Cardiac fibroblast (primary cell): ENCODE measurements around the gene TULP3.

Source experiments
- DNase-seq, 2 donors: peaks; one replicate each; pipeline versions ENCODE4 v3.0.0 to v3.0.0-alpha.2; 2010; ENCODE audit warnings: low read depth in 2 of 2
- H3K4me3 ChIP-seq, 2 donors: replicated peaks in 1 of 2; 1 replicate in 1 of 2; 2 replicates in 1 of 2; pipeline ENCODE4 v1.5.1; 2011; ENCODE audit warnings: low read depth in 2 of 2, low read length in 2 of 2, mild to moderate bottlenecking in 2 of 2, moderate library complexity in 1 of 2
- TF ChIP-seq, protein P1 (sequence below): IDR thresholded peaks from one replicate; pipeline ENCODE4 v1.5.1; 2011; ENCODE audit warnings: low read depth, mild to moderate bottlenecking, low read length, inconsistent platforms

Gene TULP3

DNA sequence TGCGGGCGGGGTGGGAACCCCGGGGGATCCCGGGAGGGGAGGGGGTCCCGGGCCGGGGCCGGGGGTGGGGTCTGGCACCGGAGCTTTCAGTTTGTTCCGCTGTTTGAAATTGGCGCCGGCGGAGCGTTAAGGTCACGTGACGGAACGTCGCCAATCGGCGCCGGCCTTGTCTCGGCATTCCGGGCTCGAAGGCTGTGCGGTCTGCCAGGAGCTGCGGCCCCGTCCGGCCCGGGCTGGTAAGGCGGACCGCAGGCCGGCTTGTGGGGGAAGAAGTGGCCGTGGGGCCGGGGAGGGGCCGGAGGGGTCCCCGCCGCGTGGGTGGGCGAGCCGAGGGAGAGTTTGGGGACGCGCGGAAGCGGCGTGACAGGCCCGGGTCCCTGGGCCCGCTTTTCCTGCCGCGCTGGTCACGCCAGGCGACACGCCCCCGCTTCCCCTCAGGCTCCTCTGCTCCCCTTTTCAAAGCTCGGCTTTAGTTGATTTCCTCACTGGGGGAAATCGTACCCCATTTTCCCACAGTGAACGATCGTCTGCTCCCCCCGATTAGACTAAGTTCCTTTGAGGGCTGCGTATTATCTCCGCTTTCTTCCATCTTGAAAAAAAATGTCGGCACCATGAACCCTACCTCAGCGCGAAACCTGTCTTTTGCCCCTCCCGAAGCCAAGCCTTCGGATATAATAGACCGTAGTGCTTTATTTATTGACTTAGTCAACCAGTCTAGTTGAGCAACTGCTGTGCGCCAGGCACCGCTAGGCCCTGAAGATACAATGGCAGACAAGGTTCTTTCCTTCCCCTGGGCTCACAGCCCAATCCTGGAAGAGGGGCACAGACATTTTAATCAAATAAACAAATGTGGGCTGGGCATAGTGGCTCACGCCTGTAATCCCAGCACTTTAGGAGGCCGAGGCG, 13.4 kb upstream of the TULP3 start, which contains the start of the genes FOXM1 and RHNO1:
Gene FOXM1 (minus strand): TSS at position 128 of the 906 bp plus-strand sequence. CDS start 2,696 bp downstream, outside the sequence.
Gene RHNO1 (plus strand): TSS at position 177 of the 906 bp plus-strand sequence. CDS start 8,144 bp downstream, outside the sequence.
- peak within 1 kb of the TSS; percentile 74 to 88 for H3K4me3 ChIP-seq
- TF ChIP-seq, protein P1, sequence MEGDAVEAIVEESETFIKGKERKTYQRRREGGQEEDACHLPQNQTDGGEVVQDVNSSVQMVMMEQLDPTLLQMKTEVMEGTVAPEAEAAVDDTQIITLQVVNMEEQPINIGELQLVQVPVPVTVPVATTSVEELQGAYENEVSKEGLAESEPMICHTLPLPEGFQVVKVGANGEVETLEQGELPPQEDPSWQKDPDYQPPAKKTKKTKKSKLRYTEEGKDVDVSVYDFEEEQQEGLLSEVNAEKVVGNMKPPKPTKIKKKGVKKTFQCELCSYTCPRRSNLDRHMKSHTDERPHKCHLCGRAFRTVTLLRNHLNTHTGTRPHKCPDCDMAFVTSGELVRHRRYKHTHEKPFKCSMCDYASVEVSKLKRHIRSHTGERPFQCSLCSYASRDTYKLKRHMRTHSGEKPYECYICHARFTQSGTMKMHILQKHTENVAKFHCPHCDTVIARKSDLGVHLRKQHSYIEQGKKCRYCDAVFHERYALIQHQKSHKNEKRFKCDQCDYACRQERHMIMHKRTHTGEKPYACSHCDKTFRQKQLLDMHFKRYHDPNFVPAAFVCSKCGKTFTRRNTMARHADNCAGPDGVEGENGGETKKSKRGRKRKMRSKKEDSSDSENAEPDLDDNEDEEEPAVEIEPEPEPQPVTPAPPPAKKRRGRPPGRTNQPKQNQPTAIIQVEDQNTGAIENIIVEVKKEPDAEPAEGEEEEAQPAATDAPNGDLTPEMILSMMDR = no peak
- peak; percentile 90 to 92 for DNase-seq

DNA sequence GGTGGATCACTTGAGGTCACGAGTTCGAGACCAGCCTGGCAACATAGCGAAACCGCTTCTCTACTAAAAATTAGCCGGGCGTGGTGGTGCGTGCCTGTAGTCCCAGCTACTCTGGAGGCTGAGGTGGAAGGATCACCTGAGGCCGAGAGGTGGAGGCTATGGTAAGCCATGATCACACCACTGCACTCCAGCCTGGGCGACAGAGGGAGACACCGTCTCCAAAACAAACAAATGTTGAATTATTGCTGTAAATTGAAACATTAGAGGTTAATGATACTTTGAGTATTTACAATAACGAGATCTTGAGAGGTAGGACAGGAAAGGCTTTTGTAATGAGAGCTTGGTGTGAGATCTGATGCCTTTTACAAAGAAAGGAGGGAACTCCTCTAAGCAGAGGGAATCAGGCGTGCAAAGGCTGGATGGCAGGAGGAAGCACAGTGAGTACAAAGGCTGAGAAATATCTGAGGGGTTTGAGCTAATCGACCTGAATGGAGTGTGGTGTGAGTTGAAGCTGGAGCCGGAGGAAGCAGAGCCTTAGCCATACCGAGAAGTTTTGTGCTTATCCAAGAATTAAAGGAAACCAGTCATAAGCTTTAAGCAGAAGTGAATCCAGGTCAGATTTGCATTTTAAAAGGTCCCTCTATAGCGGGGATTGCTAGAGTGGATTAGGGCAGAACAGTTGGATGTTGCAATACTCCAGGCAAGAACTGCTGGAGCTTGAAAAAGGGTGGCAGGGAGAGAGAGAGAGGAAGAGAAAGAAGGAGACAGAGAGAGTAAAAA, 12.5 kb upstream of the TULP3 start:
- peak; percentile 35 to 71 for DNase-seq
- H3K4me3 ChIP-seq = peak overlapping the region; percentile 74 to 88
- TF ChIP-seq, protein P1 = no peak

DNA sequence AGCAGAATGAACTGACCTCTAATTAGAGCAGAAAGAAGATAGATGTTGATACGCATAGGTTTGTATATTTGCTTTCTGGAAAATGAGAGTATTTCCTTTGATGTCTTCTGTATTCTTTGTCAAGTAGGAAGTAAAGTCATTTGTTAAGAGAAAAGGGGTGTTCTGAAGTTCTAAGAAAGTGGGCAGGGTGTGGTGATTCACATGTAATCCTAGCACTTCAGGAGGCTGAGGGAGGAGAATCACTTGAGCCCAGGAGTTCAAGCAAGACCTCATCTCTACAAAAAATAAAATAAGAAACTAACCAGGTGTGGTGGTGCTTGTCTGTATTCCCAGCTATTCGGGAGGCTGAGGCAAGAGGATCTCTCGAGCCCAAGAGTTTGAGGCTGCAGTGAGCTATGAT, 10.8 kb upstream of the TULP3 start:
- no peak overlapping the region for H3K4me3 ChIP-seq
- no peak for DNase-seq
- TF ChIP-seq, protein P1 = no peak

DNA sequence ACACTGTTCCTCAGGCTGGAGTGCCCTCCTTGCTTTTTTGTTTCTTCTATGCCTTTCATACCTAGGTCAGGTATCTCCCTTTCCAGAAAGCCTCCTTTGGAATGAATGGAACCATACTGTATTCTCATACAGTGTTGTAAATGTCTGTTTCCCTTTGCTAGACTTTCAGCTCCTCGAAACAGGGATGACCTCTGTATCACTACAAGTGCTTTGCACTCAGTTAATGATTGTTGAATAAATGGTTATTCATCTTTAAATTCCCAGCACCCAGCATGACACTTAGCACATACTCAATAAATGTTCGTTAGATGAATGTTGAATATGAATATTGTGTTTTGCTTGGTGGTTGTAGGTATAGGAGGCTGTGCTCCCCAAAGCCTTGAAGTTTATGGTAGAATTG, 5.9 kb upstream of the TULP3 start:
- DNase-seq = no peak

DNA sequence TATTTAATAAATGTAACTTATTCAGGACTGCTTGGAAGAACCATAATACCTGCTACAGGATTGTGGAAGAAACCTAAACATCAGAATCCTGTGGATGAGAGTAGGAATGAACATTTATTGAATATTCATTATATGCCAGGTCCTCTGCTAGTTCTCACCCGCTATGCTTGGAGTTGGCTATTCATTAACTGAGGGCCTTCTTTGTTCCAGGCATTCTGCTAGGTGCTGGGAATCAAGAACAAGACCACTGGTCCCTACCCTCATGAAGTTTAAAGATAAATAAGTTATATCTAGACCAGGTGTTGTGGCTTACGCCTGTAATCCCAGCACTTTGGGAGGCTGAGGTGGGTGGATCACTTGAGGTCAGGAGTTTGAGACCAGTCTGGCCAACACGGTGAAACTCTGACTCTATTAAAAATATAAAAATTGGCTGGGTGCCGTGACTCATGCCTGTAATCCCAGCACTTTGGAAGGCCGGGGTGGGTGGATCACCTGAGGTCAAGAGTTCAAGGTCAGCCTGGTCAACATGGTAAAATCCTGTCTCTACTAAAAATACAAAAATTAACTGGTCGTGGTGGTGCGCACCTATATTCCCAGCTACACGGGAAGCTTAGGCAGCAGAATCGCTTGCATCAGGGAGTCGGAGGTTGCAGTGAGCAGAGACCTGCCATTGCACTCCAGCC, 3.8 kb upstream of the TULP3 start:
- H3K4me3 ChIP-seq = no peak overlapping the region
- no peak for DNase-seq
- TF ChIP-seq, protein P1 = no peak

More for the DNA sequence above, 5.9 kb upstream of the TULP3 start:
- H3K4me3 ChIP-seq = no peak overlapping the region
- TF ChIP-seq, protein P1 = no peak

DNA sequence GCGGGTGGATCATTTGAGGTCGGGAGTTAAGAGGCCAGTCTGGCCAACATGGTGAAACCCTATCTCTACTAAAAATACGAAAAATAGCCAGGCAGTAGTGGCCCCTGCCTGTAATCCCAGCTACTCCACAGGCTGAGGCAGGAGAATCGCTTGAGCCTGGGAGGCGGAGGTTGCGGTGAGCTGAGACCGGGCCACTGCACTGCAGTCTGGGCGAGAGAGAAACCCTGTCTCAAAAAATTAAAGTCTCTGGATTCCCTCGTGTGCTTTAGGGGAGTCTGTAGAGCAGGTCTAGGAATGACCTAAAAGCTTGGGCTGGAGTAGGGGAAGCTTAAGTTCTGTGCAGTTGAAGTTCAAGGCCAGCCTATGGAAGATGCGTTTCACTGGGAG, 697 bp upstream of the TULP3 start:
- TF ChIP-seq, protein P1 = no peak
- DNase-seq = no peak
- peak overlapping the region; percentile 95 to 97 for H3K4me3 ChIP-seq
